Stimulated activated CD4-positive, alpha-beta T cell treated with anti-CD3 and anti-CD28 coated beads, TNF-alpha, amount 100 ng/mL, for 1 hour (primary cell): ENCODE data around the gene PSMD14.

ENCODE experiments used
- DNase-seq, 3 donors: peaks; one replicate each; pipeline ENCODE4 v3.0.0-alpha.2; 2020; ENCODE audit warnings: low read depth in 3 of 3, low spot score in 1 of 3

PSMD14 gene

DNA sequence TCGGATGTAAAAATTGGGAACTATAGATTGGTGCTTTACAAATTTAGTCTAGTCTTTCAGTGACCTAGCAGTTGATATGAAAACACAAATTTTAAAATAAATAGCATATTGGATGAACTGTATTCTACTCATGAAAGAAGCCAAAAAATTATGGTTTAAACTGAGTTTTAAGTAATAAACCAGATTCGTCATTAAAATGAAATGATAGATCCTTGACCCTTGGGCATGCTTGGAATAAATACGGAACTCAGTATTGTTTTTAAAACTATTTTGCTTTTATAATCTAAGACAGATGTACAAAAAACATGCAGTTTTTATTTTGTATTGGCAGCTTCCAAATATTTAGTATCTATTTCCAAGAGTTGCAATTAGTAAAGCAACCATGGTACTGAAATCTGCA is 73.3 kb downstream of the PSMD14 start:
- DNase-seq, result no peak

DNA sequence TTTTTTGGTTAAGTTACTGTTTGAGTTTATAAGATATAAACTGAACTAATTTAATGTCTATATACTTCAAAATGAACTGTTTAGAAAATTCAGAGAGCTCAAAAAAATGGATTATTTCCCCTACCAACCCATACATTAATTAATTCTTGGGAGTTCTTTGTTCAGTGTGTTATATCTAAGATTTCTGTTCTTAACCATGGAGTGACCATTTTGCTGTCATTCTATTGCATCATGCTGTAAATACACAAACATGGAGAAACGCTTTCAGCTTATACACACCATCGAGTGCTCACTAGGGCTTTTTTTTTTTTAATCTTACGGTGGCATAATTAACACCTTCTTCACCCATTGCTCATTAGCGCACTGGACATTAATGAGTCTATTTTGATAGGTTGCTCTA is 74.5 kb downstream of the PSMD14 start:
- no peak for DNase-seq

DNA sequence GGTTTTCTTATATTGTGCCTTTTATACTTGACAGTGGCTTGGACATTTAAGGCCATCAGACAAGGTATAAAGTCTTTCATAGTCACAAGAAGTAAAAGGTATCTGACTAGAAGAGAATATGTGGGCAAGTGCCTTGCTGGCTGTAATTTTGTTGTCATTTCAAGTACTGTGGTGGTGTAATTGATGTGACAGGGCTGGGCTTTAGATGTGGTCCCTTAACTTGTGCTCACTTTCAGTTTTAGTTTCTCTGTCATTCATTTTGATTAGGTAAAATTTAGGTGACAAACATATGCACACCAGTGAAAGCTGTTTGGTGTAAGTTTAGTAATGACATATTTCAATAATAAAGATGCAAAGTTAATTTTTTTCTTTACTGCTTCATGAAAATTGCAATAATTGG is 76.6 kb downstream of the PSMD14 start:
- DNase-seq, result no peak

DNA sequence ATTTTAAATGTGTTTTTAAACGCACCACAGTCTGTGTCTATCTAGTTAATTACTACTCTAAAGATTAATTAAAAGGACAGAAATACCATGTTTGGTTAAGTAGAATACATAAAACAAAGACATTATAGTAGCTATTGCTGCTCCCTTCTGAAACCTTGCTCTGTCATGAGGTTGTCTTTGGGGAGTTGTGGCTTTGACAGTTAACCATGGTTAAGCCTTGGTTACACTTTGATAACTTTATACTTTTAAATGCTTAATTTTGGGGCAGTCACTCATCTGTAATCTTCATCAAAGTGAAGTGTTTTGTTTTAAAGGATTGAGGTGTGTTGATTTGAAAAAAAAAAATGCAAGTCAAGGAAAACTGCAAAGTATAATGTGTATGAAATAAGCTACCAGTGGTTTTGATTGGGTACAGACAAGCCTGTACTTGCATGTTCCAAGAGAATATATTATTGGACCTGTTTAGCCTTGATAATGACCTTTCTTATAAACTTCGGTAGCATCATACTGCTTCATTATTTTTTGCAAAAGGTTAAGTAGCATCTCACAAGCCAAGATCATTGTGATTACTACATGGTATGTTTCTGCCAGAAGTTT is 78.1 kb downstream of the PSMD14 start:
- DNase-seq, result no peak

DNA sequence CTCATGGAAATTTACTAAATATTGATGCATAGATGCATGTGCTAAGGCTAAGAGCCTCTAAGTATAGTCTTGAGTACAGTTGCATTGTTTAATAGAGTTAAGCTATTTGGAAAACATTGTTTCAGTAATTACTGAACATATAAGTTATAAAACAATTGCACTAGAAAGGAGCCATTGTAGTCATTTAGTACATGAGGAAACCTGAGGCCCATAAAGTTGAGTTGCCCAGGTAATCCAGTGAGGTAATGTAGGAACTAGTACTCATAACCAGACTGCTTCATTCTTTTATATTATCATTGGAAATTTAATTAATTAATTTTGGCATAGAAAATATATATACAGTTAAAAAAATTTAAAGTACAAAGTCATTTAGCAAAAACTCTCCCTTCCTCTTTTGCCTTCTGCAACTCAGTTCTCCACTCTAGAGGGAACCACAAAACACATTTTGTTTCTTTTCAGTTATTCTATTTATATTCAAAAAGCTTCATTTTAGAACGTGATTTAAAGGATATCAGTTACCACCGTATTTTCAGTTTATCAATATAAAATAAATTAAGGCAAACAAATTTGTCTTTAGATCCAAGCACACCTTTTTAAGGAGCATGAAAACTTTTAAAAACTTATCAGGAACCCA is 80.0 kb downstream of the PSMD14 start:
- DNase-seq, result no peak

DNA sequence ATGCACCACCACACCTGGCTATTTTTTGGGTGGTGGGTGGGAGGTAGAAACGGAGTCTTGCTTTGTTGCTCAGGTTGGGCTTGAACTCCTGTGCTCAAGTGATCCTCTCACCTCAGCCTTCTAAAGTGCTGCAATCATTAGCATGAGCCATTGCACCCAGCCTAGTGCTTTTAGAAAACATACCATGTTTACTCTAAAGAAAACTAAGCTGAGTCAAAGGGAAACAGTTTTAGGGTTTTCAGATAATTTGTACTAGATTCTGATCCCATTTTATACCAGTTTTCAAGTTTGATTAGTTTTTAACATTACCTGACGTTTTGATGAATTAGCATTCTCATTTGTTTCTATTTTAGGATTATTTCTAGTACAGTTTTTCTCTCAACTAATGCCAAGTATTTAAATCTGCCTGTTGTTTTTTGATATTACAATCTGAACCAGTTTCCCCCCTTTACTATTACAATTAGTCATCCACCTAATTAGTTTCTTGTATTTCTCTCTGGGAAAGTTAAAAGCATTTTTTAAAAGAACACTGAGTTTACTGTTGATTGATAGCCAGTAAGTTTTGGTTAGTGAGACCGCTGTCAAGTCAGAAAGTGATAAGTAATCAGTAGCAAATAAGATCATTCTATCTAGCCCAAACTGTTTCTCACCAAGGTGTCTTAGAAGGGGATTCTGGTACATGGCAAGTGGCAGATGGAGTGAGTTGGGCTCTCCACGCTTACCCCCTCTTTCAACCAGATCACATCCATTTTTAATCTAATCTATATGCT is 83.7 kb downstream of the PSMD14 start:
- no peak for DNase-seq

DNA sequence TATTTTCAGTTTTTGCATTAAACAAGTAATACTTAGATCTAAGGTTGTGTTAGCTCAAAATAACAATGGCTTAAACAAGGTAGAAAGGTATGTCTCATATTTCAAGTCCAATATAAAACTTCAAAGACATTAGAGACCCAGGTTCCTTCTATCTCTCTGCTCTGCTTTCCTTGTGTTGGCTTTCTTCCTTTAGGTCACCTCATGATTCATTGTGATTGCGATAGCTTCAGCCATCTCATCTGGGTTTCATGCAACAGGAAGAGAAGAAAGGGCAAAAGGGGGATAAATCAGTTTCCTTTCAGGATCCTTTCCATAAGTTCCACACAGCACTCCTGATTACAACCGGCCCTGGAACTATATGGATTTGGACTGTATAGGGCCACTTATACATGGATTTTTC is 91.9 kb downstream of the PSMD14 start:
- DNase-seq, result no peak

DNA sequence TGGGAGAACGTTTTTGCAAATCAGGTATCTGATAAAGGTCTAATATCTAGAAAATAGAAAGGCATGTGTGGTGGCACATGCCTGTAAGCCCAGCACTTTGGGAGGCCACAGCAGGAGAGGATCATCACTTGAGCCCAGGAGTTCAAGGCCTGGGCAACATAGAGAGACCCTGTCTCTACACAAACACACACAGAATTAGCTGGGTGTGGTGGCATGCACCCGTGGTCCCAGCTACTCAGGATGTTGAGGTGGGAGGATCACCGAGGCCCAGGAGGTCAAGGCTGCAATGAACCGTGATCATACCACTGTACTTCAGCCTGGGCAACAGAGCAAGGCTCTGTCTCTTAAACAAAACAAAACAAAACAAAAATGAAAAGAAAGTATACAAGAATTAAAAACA is 94.1 kb downstream of the PSMD14 start:
- DNase-seq, result no peak

DNA sequence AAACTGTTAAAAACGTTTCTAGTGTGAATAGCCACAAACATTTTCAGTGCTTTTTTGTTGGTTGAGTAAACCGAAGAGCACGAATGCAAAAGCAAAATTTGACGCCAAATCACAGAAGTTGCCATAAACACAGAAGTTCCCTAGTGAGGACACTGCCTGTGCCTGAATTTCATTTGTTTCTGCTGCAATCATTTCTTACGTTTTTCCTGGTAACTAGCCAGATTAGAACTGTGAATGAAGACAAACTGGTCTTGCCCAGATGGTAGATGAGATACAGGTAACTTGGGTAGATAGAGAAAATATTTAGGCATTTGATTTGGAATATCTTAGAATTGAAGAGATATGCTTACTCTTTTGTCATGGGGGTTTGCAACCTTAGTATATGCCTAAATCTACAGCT is 98.1 kb downstream of the PSMD14 start:
- no peak for DNase-seq

DNA sequence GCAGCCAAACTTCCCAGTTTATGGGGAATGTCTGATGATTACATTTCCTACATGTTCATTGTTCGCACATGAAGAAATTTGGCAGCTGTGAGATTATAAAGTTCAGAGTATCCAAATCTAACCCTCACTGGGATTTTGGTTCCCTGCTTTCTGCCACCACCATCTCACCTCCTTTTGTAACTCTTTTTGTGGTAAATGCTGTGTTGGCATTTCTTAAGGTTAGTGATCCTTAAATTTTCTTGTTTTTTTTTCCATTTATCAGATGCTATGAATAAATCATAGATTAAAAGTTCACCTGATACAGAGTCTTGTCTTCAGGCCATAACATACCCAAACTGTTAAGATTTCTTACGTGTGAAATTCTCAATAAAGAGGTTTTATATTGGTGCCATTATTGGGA is 99.4 kb downstream of the PSMD14 start:
- DNase-seq, result no peak

DNA sequence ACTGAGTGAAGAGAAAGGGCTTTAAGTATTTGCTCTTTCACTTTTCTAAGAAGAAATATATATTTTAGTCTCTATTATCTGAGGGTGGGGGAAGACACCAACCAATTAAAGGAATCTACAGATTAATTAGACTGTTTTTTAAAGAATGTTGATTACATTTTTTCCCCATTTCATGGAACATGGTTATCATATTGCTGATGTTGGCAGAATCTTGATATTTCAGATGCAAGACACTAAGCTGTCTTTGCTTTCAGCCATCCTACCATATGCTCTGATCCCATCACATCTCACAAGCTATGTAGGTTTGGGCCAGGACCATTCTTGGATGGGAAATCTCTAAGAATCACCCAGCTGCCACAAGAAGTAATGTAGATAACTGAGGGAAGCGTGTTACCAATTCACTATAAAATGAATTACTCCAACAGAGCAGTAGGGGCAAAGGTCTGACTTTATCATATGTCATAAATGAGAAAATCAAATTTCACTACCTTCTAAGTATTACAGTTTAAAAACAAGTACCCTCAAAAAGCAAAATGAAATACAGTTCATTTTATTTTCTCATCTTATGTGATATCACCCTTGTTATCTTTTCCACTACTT is 101.2 kb downstream of the PSMD14 start:
- no peak for DNase-seq

DNA sequence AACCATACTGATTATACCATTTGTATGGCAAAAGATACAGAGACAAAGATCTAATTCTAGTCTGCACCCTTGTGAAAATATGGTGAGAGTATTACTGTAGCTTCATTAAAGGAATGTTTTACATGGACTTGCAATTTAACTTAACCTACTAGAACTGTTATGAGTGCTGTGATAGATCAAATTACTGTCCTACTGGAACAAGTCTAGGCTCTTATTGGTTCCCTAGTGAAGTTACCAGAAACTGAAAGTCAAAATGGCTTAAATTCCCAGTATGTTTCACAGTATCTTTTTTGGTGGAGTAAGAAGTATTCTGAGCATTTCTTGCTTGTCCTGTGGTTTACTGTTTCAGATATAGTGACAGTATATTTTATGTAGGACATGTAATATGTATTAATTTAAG is 104.1 kb downstream of the PSMD14 start:
- DNase-seq, result no peak

DNA sequence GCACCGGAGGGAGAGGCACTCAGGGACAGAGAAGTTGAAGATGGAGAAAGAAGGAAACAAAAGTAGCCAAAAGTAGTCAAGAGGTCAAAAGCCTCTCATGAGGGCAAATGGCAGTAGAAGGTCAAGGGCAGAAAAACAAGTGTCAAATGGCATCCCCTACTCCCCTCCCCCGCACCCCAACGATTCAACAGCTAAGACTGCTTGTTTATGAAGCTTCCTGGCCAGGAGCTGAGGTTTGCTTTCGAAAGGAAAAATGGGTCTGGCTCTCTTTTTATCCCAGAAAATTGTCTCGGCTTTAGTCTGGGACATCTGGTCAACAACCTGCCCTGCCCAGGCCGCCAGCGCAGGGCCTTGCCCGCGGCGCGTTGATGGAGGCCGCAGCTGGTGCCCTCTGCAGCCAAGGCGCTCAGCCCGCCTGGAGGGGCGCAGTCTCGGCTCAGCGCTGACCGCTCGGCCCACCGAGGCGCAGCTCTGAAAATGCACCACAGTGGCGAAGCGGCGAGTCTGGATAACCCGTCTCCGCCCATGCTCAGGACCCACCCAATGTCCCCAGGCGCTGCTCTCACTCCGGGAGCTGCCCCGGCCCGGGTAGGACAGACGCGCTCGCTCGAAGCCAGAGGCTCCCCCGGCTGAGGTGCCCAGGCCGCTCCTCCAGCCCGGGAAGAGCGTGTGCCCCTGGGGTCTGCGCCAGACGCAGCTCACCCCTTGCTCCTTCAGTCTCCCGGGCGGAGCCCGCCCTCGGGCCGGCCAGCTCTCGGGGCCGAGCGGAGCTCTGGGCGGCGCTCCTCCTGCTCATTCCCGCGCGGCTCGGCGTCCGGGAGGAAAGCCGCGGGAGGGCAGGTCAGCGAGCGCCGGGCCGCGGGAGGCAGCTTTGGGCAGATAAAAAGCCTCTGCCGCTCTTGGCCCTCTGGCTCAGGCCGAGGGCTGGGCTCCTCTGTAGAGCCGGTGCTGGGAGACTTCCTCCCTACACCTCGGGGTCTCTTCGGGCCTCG is 106.1 kb downstream of the PSMD14 start:
- no peak for DNase-seq

DNA sequence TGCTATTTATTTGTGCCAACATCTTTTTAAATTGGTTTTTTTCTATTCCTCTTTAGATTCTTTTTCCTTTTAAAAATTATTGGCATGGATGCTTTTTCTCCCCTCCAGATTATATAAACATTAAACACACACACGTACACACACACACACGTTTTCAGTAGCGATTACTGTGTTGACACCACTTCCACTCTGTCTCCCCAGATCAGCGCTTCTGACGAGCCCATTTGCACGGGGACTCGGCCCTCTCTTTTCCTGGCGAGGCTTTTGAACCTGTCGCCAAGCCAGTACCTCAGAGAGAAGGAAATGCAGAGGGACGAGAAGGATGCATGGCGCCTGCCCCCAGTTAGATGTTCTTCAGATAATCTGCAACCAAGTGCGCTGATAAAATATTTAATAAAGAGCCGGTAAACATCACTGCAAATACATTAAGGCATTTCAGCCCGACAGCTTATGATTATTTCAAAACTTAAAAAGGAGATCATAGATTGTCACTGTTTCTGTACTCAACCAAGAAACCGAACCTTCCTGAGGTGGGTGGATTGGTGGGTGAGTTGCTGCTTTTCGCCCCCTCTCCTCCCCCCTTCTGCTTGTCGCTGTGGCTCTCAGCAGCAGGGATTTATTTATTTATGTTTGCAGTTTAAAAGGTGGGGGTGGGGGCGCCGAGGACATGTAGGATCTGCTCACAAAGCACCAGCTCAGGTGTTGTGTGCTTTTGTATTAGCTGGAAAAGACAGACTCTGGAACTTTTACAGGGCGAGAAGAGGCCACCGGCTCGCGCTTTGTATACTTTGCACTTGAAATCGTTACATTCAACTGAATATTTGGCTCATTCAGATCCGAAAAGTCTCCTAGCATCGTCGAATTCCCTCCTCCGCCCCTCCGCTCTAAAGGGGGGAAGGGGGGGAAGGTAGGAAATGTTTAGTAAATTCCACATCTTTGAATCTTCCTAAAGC is 107.1 kb downstream of the PSMD14 start:
- DNase-seq, result no peak

DNA sequence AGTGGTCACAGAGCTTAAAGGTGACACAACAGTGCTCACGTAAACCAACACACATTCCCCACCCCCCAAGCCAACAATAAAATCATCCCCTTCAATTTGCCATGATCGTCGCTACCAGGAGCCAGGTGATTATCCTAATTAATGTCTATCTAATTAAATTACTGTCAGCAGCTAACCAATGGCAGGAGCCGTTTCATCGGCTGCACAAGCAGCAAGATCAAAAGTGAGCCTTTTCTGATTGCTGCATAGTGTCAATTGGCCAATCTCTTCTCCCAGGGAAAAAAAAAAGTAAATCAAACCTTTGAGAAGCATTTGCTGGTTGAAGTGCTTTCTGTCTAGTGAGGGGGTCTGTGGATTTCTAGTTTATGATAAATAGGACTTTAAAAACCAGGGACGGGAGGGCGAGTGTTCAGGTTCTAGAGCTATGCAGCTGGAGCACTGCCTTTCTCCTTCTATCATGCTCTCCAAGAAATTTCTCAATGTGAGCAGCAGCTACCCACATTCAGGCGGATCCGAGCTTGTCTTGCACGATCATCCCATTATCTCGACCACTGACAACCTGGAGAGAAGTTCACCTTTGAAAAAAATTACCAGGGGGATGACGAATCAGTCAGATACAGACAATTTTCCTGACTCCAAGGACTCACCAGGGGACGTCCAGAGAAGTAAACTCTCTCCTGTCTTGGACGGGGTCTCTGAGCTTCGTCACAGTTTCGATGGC is 107.9 kb downstream of the PSMD14 start, which contains the start of gene TBR1:
Gene TBR1, plus strand, starts transcription at position 311 of the 721 bp plus-strand sequence. Its CDS starts 114 bp downstream, at position 425.
- DNase-seq, result no peak

DNA sequence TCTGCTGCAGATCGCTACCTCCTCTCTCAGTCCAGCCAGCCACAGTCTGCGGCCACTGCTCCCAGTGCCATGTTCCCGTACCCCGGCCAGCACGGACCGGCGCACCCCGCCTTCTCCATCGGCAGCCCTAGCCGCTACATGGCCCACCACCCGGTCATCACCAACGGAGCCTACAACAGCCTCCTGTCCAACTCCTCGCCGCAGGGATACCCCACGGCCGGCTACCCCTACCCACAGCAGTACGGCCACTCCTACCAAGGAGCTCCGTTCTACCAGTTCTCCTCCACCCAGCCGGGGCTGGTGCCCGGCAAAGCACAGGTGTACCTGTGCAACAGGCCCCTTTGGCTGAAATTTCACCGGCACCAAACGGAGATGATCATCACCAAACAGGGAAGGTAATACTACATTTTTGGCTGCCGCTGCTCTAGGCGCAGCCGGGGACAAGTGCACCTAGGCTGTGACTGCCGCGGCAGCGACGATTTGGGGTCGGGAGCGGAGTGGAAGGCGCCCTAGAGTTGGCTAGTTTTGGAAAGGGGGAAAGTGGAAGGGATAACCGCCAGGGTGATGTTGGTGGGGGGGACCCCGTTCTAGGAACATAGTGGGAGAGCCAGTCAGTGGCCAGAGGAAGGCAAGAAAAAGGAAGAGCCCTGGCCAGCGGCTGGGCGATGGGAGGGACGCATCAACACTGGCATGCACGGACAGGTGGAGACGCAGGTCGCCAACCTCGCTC is 108.6 kb downstream of the PSMD14 start:
- DNase-seq, result no peak

DNA sequence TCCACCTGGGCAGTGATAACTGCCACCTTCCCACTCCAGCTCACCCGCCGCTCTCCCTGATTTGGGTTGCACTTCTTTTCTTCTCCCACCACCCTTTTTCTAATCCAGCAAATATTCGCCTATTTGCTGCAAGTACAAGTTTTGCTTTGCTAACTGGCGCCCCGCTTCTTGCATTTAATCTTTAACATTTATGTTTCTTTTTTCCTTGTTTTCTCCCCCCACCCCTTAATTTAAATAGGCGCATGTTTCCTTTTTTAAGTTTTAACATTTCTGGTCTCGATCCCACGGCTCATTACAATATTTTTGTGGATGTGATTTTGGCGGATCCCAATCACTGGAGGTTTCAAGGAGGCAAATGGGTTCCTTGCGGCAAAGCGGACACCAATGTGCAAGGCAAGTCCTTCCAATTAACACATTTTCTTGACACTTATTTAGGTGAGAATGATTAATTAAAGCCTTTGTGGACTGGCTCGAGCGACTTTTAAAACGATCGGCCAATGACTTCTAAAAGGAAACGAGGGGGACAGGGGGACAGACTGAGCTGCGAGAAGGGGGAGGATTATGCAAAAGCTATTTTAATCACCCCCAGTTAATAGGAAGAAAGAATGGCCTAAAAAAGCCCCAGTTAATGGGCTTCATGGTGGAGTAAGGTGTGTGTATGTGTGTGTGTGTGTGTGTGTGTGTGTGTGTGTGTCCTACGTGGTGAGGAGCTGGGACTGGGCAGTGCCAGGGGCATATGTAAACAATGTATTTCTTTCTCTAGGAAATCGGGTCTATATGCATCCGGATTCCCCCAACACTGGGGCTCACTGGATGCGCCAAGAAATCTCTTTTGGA is 109.4 kb downstream of the PSMD14 start:
- no peak for DNase-seq
